Breast epithelium (tissue), 4 donors: Measurements from ENCODE around the gene CCDC180. TPM values are rescaled to one million over a fixed set of nuclear protein-coding genes. Genes with fewer than 3 reads are reported as not detected.

Source experiments
- DNase-seq, 2 donors: peaks; one replicate each; pipeline ENCODE4 v3.0.0-alpha.2; 2019; ENCODE audit warnings: low spot score in 2 of 2
- H3K27ac ChIP-seq, 2 donors: fragments of 200-600 bp; sonication (generic) in 1 of 2; one replicate each; pipeline ENCODE4 v1.5.1; 2016 to 2019; ENCODE audit warnings: mild to moderate bottlenecking in 1 of 2
- H3K27me3 ChIP-seq, 2 donors: fragments of 200-600 bp; sonication (generic) in 1 of 2; one replicate each; pipeline versions ENCODE4 v1.5.1 to v1.6.0; 2017 to 2019; ENCODE audit warnings: control low read depth in 1 of 2, mild to moderate bottlenecking in 1 of 2
- H3K36me3 ChIP-seq: fragments of 200-600 bp; one replicate; pipeline ENCODE4 v1.5.1; 2019
- H3K4me1 ChIP-seq, 2 donors: fragments of 200-600 bp; sonication (generic); one replicate each; pipeline ENCODE4 v1.5.1; 2016 to 2019; ENCODE audit warnings: control low read depth in 1 of 2
- H3K4me3 ChIP-seq, 3 donors: fragments of 200-600 bp; sonication (generic); 1 replicate in 2 of 3; 2 replicates in 1 of 3; pipeline ENCODE4 v1.5.1; 2016 to 2019; ENCODE audit warnings: mild to moderate bottlenecking in 3 of 3, moderate library complexity in 2 of 3
- H3K9me3 ChIP-seq, 2 donors: fragments of 200-600 bp; sonication (generic) in 1 of 2; one replicate each; pipeline ENCODE4 v1.5.1; 2016 to 2019; ENCODE audit warnings: control low read depth in 1 of 2
- POLR2A ChIP-seq: fragments of 450-650 bp; IDR thresholded peaks from one replicate; pipeline ENCODE4 v1.6.1; 2016; ENCODE audit warnings: antibody characterized with exemption, mild to moderate bottlenecking, moderate library complexity
- POLR2AphosphoS5 ChIP-seq, 3 donors: sonication (generic); formaldehyde crosslinking; IDR thresholded peaks; one replicate each; pipeline ENCODE4 v1.6.1; 2017; ENCODE audit warnings: antibody characterized with exemption in 3 of 3
- intact Hi-C: fragments of 100-400 bp; cut with DNase I; formaldehyde crosslinking; loops from one replicate; pipeline ENCODE4 v1.15.1; 2023; ENCODE audit warnings: low total_unique reads
- total RNA-seq, 3 donors: library from RNA; depleted of rRNA; stranded (reverse); fragments of >200 nt; gene quantifications; one replicate each; pipeline ENCODE4 v1.1.0, GENCODE V29; 2016
- TF ChIP-seq, protein P1 (sequence below), 3 donors: fragments of 450-650 bp; IDR thresholded peaks; one replicate each; pipeline ENCODE4 v1.5.1; 2016 to 2017; ENCODE audit warnings: antibody characterized with exemption in 3 of 3, mild to moderate bottlenecking in 3 of 3, moderate library complexity in 3 of 3

Gene CCDC180
- total RNA-seq, 3 donors from 2014 or later = 5.4 to 10.6 (median 8.2) TPM

DNA sequence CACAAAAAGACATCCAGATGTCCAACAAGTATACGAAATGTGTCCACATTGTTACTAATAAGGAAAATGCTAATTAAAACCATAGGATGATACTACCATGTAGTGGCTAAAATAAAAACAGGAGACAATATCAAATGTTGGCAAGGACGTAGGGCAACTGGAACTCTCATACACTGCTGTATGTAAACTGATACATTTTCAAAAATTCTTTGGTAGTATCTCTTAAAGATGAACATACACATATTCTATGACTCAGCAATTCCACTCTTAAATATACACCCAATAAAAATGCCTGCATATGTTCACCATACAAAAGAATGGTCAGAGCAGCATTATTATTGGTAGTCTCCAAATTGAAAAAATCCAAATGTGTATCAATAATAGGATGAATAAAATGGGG is 2.9 kb upstream of the CCDC180 start:
- intact Hi-C loops = no loop called here
- H3K27me3 ChIP-seq = no peaks in the 10 kb centered on the region
- no peak overlapping the region for H3K27ac ChIP-seq
- TF ChIP-seq POLR2AphosphoS5 (IDR thresholded peaks at IDR 0.05) = no peak
- TF ChIP-seq POLR2A = no peak
- TF ChIP-seq, protein P1, sequence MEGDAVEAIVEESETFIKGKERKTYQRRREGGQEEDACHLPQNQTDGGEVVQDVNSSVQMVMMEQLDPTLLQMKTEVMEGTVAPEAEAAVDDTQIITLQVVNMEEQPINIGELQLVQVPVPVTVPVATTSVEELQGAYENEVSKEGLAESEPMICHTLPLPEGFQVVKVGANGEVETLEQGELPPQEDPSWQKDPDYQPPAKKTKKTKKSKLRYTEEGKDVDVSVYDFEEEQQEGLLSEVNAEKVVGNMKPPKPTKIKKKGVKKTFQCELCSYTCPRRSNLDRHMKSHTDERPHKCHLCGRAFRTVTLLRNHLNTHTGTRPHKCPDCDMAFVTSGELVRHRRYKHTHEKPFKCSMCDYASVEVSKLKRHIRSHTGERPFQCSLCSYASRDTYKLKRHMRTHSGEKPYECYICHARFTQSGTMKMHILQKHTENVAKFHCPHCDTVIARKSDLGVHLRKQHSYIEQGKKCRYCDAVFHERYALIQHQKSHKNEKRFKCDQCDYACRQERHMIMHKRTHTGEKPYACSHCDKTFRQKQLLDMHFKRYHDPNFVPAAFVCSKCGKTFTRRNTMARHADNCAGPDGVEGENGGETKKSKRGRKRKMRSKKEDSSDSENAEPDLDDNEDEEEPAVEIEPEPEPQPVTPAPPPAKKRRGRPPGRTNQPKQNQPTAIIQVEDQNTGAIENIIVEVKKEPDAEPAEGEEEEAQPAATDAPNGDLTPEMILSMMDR (IDR thresholded peaks at IDR 0.05) = no peak
- DNase-seq = no peak
- H3K9me3 ChIP-seq = no peaks in the 10 kb centered on the region
- no peak overlapping the region for H3K4me3 ChIP-seq
- H3K36me3 ChIP-seq = no peaks in the 10 kb centered on the region
- H3K4me1 ChIP-seq = no peaks in the 10 kb centered on the region

DNA sequence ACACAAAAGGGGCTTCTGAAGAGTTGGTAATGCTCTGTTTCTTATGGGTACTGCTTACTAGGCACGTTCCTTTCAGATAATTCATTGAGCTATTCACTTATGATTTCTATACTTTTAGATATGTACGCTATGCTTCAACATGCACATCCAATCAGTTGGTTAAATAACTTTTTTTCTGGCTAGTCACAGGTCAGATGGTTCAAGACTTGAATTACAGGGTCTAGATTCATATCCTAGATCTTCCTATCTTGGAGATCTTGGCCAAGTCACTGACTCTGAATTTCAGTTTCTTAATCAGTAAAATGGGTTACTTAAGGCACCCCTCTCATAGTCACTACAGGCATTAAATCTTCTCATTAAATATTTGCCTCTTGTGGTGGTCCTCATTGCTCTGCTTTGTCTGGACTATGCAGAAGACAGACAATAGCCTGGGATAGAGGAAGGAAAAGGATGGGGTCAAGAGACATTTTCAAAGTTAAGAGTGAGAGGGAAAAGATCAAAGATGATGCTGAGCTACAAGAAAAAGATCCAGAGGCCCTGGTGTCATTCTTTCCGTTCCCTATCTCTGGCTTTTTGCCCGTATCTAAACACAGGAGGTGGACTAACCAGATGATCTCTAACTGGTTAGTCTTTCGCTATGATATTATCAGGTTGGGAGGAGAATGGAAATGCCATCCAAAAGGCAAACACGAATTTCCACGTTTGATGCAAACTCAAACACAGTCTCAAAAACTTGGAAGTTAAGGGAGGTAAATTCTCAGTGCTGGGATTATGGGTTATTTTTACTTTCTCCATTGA is 1.8 kb upstream of the CCDC180 start:
- intact Hi-C loops = no loop called here
- TF ChIP-seq POLR2A (no peak), POLR2AphosphoS5 (IDR thresholded peaks at IDR 0.05) (no peak)
- TF ChIP-seq, protein P1 (IDR thresholded peaks at IDR 0.05) = no peak
- Histone ChIP-seq H3K27ac (no peak overlapping the region), H3K36me3 (no peaks in the 10 kb centered on the region), H3K9me3 (no peaks in the 10 kb centered on the region), H3K27me3 (no peaks in the 10 kb centered on the region), H3K4me1 (no peaks in the 10 kb centered on the region), H3K4me3 (no peak overlapping the region)
- no peak for DNase-seq

GRCh38 chr9:97307091-97307490 is 368 bp upstream of the CCDC180 start:
- H3K4me3 ChIP-seq = peak overlapping the region; percentile 3 to 58 (median 40)
- no peaks in the 10 kb centered on the region for H3K36me3 ChIP-seq
- H3K27me3 ChIP-seq = no peaks in the 10 kb centered on the region
- DNase-seq = peak; percentile 73 to 76
- no peaks in the 10 kb centered on the region for H3K4me1 ChIP-seq
- no peaks in the 10 kb centered on the region for H3K9me3 ChIP-seq
- H3K27ac ChIP-seq = peak overlapping the region; percentile 26 to 54
- TF ChIP-seq, protein P1 (IDR thresholded peaks at IDR 0.05) = no peak
- TF ChIP-seq POLR2A = no peak
- no peak for TF ChIP-seq POLR2AphosphoS5 (IDR thresholded peaks at IDR 0.05)
- intact Hi-C loops = no loop called here

- TF ChIP-seq POLR2AphosphoS5 (IDR thresholded peaks at IDR 0.05) (no peak), POLR2A (no peak)
- TF ChIP-seq, protein P1 (IDR thresholded peaks at IDR 0.05) = no peak
- intact Hi-C loops = no loop called here
- Histone ChIP-seq H3K9me3 (no peaks in the 10 kb centered on the region), H3K36me3 (no peaks in the 10 kb centered on the region), H3K27ac (no peak overlapping the region), H3K4me3 (no peak overlapping the region), H3K4me1 (no peaks in the 10 kb centered on the region), H3K27me3 (no peaks in the 10 kb centered on the region)
- no peak for DNase-seq
These were observed 1.8 kb downstream of the CCDC180 start for GRCh38 chr9:97309260-97309659.

- intact Hi-C loops = no loop called here
- Histone ChIP-seq H3K4me1 (no peaks in the 10 kb centered on the region), H3K27ac (no peak overlapping the region), H3K36me3 (no peaks in the 10 kb centered on the region), H3K9me3 (no peaks in the 10 kb centered on the region), H3K27me3 (no peaks in the 10 kb centered on the region), H3K4me3 (no peak overlapping the region)
- no peak for DNase-seq
- TF ChIP-seq POLR2A = no peak
- TF ChIP-seq, protein P1 (IDR thresholded peaks at IDR 0.05) = no peak
- no peak for TF ChIP-seq POLR2AphosphoS5 (IDR thresholded peaks at IDR 0.05)
These were observed 2.6 kb downstream of the CCDC180 start for GRCh38 chr9:97310023-97310422.
